Neuronal stem cell (in vitro differentiated cells): ENCODE data around the gene CDC25B.
A peak's percentile ranks its signal among the peaks of the same experiment; 100 is the strongest.

Source experiments
- DNase-seq: peaks from one replicate; pipeline ENCODE4 v3.0.0-alpha.2; 2013; ENCODE audit warnings: low spot score
- H2AFZ ChIP-seq: one replicate; pipeline ENCODE4 v1.6.1; 2013; ENCODE audit warnings: mild to moderate bottlenecking, low read length, inconsistent platforms
- H2AK5ac ChIP-seq: 2 replicates; pipeline ENCODE4 v1.6.1; 2013; ENCODE audit warnings: low read depth, mild to moderate bottlenecking, inconsistent platforms, low read length, moderate library complexity, mixed read lengths
- H2BK120ac ChIP-seq: 2 replicates; pipeline ENCODE4 v1.6.1; 2013; ENCODE audit warnings: low read depth, mild to moderate bottlenecking, inconsistent platforms, low read length, moderate library complexity, mixed read lengths
- H2BK12ac ChIP-seq: one replicate; pipeline ENCODE4 v1.6.1; 2013; ENCODE audit warnings: low read length, inconsistent platforms
- H2BK15ac ChIP-seq: 2 replicates; pipeline ENCODE4 v1.6.1; 2013; ENCODE audit warnings: mild to moderate bottlenecking, low read length, inconsistent platforms, mixed read lengths
- H2BK5ac ChIP-seq: one replicate; pipeline ENCODE4 v1.6.1; 2013; ENCODE audit warnings: inconsistent platforms, mild to moderate bottlenecking, low read length, moderate library complexity
- H3K14ac ChIP-seq: one replicate; pipeline ENCODE4 v1.6.1; 2013; ENCODE audit warnings: low read length, inconsistent platforms
- H3K18ac ChIP-seq: 2 replicates; pipeline ENCODE4 v1.6.1; 2013; ENCODE audit warnings: low read length, inconsistent platforms
- H3K23ac ChIP-seq: 2 replicates; pipeline ENCODE4 v1.6.1; 2013; ENCODE audit warnings: low read depth, mild to moderate bottlenecking, mixed read lengths, low read length, inconsistent platforms; ENCODE audit not compliant: poor library complexity
- H3K27ac ChIP-seq: replicated peaks from 3 replicates; pipeline ENCODE4 v1.5.1; 2013; ENCODE audit warnings: low read length, inconsistent platforms
- H3K27me3 ChIP-seq, 3 experiments: 2 replicates each; pipeline ENCODE4 v1.6.1; 2013; ENCODE audit warnings: low read length in 3 of 3, mild to moderate bottlenecking in 2 of 3, inconsistent platforms in 1 of 3, low read depth in 1 of 3, mixed read lengths in 1 of 3, moderate library complexity in 1 of 3; ENCODE audit not compliant: control insufficient read depth in 3 of 3, insufficient read depth in 3 of 3
- H3K36me3 ChIP-seq, 2 donors: replicated peaks in 1 of 2; 2 replicates each; pipeline ENCODE4 v1.6.1; 2013; ENCODE audit warnings: low read length in 2 of 2; ENCODE audit not compliant: control insufficient read depth in 2 of 2, insufficient read depth in 2 of 2
- H3K4ac ChIP-seq: 2 replicates; pipeline ENCODE4 v1.6.1; 2013; ENCODE audit warnings: inconsistent platforms, mild to moderate bottlenecking, low read length, moderate library complexity
- H3K4me1 ChIP-seq, 2 donors: 1 replicate in 1 of 2; 2 replicates in 1 of 2; pipeline ENCODE4 v1.6.1; 2013; ENCODE audit warnings: low read length in 2 of 2, low read depth in 1 of 2; ENCODE audit not compliant: control insufficient read depth in 2 of 2, insufficient read depth in 1 of 2
- H3K4me2 ChIP-seq: one replicate; pipeline ENCODE4 v1.6.1; 2013; ENCODE audit warnings: mild to moderate bottlenecking, low read length, inconsistent platforms; ENCODE audit not compliant: insufficient read depth, poor library complexity, severe bottlenecking
- H3K4me3 ChIP-seq, 2 donors: 2 replicates each; pipeline ENCODE4 v1.5.1; 2013; ENCODE audit warnings: low read length in 2 of 2, mild to moderate bottlenecking in 2 of 2, inconsistent platforms in 1 of 2, moderate library complexity in 1 of 2
- H3K79me1 ChIP-seq: one replicate; pipeline ENCODE4 v1.6.1; 2013; ENCODE audit warnings: low read depth, mild to moderate bottlenecking, inconsistent platforms, low read length, moderate library complexity
- H3K9ac ChIP-seq: one replicate; pipeline ENCODE4 v1.6.1; 2013; ENCODE audit warnings: mild to moderate bottlenecking, low read depth, low read length, inconsistent platforms; ENCODE audit not compliant: poor library complexity
- H3K9me3 ChIP-seq, 2 donors: replicated peaks in 1 of 2; 2 replicates each; pipeline versions ENCODE3 to v1.6.1; 2013; ENCODE audit warnings: low read length in 2 of 2, mild to moderate bottlenecking in 2 of 2, inconsistent platforms in 1 of 2, low read depth in 1 of 2, mixed read lengths in 1 of 2, moderate library complexity in 1 of 2; ENCODE audit not compliant: control insufficient read depth in 2 of 2, insufficient read depth in 1 of 2
- H4K8ac ChIP-seq: one replicate; pipeline ENCODE4 v1.6.1; 2013; ENCODE audit warnings: low read depth, mild to moderate bottlenecking, inconsistent platforms, low read length, moderate library complexity
- H4K91ac ChIP-seq: one replicate; pipeline ENCODE4 v1.6.1; 2013; ENCODE audit warnings: low read length, low read depth, mild to moderate bottlenecking, inconsistent platforms; ENCODE audit not compliant: poor library complexity
- WGBS, 2 donors: extraction: QIAGEN DNeasy Blood & Tissue Kit; methylation state at CpG; one replicate each; pipeline ENCODE4 v1.1.7; 2013; ENCODE audit warnings: missing lambda C conversion rate in 2 of 2, mixed read lengths in 1 of 2; ENCODE audit not compliant: insufficient read length in 2 of 2, insufficient replicate concordance in 1 of 2; ENCODE audit errors: extremely low coverage in 2 of 2; 5-methylcytosine and 5-hydroxymethylcytosine counted together

The CDC25B gene

GRCh38 chr20:3797592-3798372, 1.7 kb downstream of the CDC25B start:
- Histone ChIP-seq H4K8ac (no peak overlapping the region), H2BK120ac (peak overlapping the region; percentile 94), H3K4me1 (peaks cover 29 to 39% of the 10 kb centered on the region in 2 donors), H3K4me3 (peak overlapping the region in 1 of 2 donors; percentile 58), H3K27ac (no peak overlapping the region), H3K27me3 (peaks cover 0 to 7% (median 0%) of the 10 kb centered on the region in 3 experiments), H4K91ac (no peak overlapping the region), H2AFZ (no peak overlapping the region), H3K23ac (no peak overlapping the region), H3K79me1 (peaks cover 8% of the 10 kb centered on the region), H3K4ac (peak overlapping the region; percentile 66), H3K36me3 (peaks cover 8 to 25% of the 10 kb centered on the region in 2 donors), H2AK5ac (peak overlapping the region; percentile 99), H3K4me2 (no peak overlapping the region), H3K9ac (no peak overlapping the region), H3K14ac (peak overlapping the region; percentile 89), H3K18ac (peak overlapping the region; percentile 83), H2BK15ac (peak overlapping the region; percentile 92), H2BK12ac (no peak overlapping the region), H2BK5ac (peak overlapping the region; percentile 78), H3K9me3 (no peaks in the 10 kb centered on the region)
- no peak for DNase-seq
- no CpG with 5 or more reads among the region's 19 CpGs for WGBS, 2 donors

- Histone ChIP-seq H3K27me3 (peaks cover 0 to 7% (median 0%) of the 10 kb centered on the region in 3 experiments), H3K9ac (no peak overlapping the region), H2BK5ac (no peak overlapping the region), H3K27ac (no peak overlapping the region), H3K9me3 (no peaks in the 10 kb centered on the region), H2AFZ (no peak overlapping the region), H3K4ac (no peak overlapping the region), H3K36me3 (peaks cover 14 to 31% of the 10 kb centered on the region in 2 donors), H3K14ac (no peak overlapping the region), H2BK120ac (no peak overlapping the region), H3K4me2 (no peak overlapping the region), H3K4me1 (peaks cover 29 to 39% of the 10 kb centered on the region in 2 donors), H3K4me3 (no peak overlapping the region), H3K18ac (peak overlapping the region; percentile 27), H3K23ac (no peak overlapping the region), H2BK12ac (no peak overlapping the region), H4K91ac (no peak overlapping the region), H2AK5ac (peak overlapping the region; percentile 13), H4K8ac (no peak overlapping the region), H2BK15ac (peak overlapping the region; percentile 55), H3K79me1 (peaks cover 8% of the 10 kb centered on the region)
- WGBS, 2 donors, result no CpG with 5 or more reads among the region's 5 CpGs
- DNase-seq, result no peak
Observed at GRCh38 chr20:3798373-3798768, 2.3 kb downstream of the CDC25B start.

DNA sequence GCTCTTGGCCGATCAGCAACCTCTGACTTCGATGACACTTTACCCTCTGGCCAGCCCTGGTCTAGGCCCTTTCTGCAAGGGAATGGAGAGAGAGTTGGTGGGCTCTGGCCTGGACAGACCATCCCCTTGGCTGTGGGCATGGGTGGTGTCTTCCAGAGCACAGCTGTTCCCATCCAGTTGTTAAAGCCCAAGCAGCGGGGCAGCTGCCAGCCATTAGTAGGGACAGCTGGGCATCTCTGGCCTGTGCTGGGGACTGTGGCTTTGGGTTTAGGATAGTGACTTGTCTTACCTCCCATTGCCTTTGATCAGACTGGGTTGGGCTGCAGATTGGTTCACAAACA, 2.8 kb downstream of the CDC25B start:
- Histone ChIP-seq H3K27ac (no peak overlapping the region), H4K8ac (no peak overlapping the region), H3K4me2 (no peak overlapping the region), H2AK5ac (peak overlapping the region; percentile 13), H3K4me1 (peaks cover 29 to 39% of the 10 kb centered on the region in 2 donors), H2BK12ac (peak overlapping the region; percentile 33), H3K4me3 (no peak overlapping the region), H4K91ac (no peak overlapping the region), H3K9ac (no peak overlapping the region), H2BK15ac (no peak overlapping the region), H3K4ac (no peak overlapping the region), H3K79me1 (peaks cover 8% of the 10 kb centered on the region), H3K9me3 (no peaks in the 10 kb centered on the region), H3K27me3 (peaks cover 0 to 7% (median 0%) of the 10 kb centered on the region in 3 experiments), H2AFZ (no peak overlapping the region), H3K36me3 (peaks cover 19 to 36% of the 10 kb centered on the region in 2 donors), H3K14ac (no peak overlapping the region), H3K23ac (no peak overlapping the region), H2BK120ac (no peak overlapping the region), H3K18ac (peak overlapping the region; percentile 68), H2BK5ac (no peak overlapping the region)
- no peak for DNase-seq
- no CpG with 5 or more reads among the region's 3 CpGs for WGBS, 2 donors

DNA sequence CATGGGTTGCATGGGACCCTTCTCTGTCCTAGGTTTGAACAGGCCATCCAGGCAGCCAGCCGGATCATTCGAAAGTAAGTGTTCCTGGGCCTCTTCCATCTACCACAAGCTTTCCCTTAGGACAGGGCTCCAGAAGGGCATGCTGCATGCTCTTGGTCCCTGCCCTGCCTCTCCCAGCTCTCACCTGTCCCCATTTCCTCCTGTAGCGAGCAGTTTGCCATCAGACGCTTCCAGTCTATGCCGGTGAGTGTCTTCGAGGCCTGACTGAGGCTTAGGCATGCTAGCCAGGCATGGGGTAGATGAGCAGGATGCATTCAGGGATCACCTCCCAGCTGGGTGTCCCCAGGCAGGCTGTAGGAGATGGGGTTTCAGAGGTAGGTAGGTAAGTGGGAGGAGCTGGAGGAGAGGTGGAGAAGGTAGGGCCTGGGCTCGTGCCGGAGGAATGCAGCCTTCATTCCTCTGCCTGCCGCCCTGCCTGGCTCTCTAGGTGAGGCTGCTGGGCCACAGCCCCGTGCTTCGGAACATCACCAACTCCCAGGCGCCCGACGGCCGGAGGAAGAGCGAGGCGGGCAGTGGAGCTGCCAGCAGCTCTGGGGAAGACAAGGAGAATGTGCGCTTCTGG, 4.3 kb downstream of the CDC25B start:
- peak overlapping the region; percentile 99 for H2BK12ac ChIP-seq
- H2BK120ac ChIP-seq, result peak overlapping the region; percentile 88
- peak overlapping the region; percentile 47 for H3K4me2 ChIP-seq
- H3K18ac ChIP-seq, result peak overlapping the region; percentile 96
- H3K4ac ChIP-seq, result peak overlapping the region; percentile 87
- peak overlapping the region; percentile 18 for H3K27ac ChIP-seq
- peak overlapping the region; percentile 45 for H3K9ac ChIP-seq
- H2BK15ac ChIP-seq, result peak overlapping the region; percentile 77
- H3K4me3 ChIP-seq, result peak overlapping the region in 1 of 2 donors; percentile 1
- peaks cover 29 to 39% of the 10 kb centered on the region in 2 donors for H3K4me1 ChIP-seq
- H4K91ac ChIP-seq, result no peak overlapping the region
- H2BK5ac ChIP-seq, result peak overlapping the region; percentile 22
- peak overlapping the region; percentile 9 for H4K8ac ChIP-seq
- H3K27me3 ChIP-seq, result peaks cover 0 to 2% (median 0%) of the 10 kb centered on the region in 3 experiments
- H3K36me3 ChIP-seq, result peaks cover 23 to 51% of the 10 kb centered on the region in 2 donors
- peaks cover 8% of the 10 kb centered on the region for H3K79me1 ChIP-seq
- H2AFZ ChIP-seq, result no peak overlapping the region
- H2AK5ac ChIP-seq, result peak overlapping the region; percentile 64
- no peak overlapping the region for H3K23ac ChIP-seq
- no CpG with 5 or more reads among the region's 18 CpGs for WGBS, 2 donors
- no peak overlapping the region for H3K14ac ChIP-seq
- no peak for DNase-seq
- H3K9me3 ChIP-seq, result no peaks in the 10 kb centered on the region
